ENCODE measurements around the gene MAF. TPM values are rescaled to one million over a fixed set of nuclear protein-coding genes. Genes with fewer than 3 reads are reported as not detected.

Gene MAF
- total RNA-seq, 1 experiment from 2014 or later = 0.06 TPM

DNA sequence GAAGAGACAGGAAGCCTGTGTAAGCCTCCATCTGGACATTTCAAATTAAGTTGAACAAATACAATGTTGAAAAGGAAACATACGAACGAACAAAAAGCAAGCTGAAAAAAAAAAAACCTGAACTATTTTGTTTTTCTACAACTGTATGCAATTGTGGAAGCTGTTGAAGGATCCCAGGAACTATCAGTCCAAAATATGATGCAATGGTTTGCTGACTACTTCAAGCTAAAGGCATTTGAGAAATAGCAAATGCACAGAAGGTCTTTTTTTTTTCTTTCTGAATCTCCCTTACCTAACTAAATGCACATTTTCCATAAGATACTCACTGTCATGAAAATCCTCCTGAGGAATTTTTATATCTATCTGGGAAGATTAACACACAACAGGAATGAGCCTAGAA, 40.2 kb downstream of the MAF start:
- DNase-seq (ENCODE audit: low spot score) = no peak
- no peak for TF ChIP-seq EZH2 (IDR thresholded peaks at IDR 0.05; ENCODE audit: borderline replicate concordance, low read depth, low read length, poor library complexity, severe bottlenecking)
- no peak for TF ChIP-seq CTCF (conservative IDR thresholded peaks at IDR 0.05; ENCODE audit: low read depth, low read length)
- H3K4me1 ChIP-seq (ENCODE audit: insufficient read depth, low read length, poor library complexity, severe bottlenecking) = no peaks in the 10 kb centered on the region
- H3K9me3 ChIP-seq (ENCODE audit: low read depth, low read length, poor library complexity, severe bottlenecking) = no peaks in the 10 kb centered on the region
- no peak overlapping the region for H3K4me3 ChIP-seq (ENCODE audit: low read depth, low read length, poor library complexity, severe bottlenecking)
- CTCF ChIA-PET = no interaction called here
- intact Hi-C loops (cut with micrococcal nuclease; ENCODE audit: unreplicated experiment) = no loop called here
- POLR2A ChIA-PET (ENCODE audit: low non-redundant PET) = no interaction called here
- no peaks in the 10 kb centered on the region for H3K27me3 ChIP-seq (replicated peaks; ENCODE audit: insufficient read depth, low read depth, low read length, poor library complexity)
- no peaks in the 10 kb centered on the region for H3K36me3 ChIP-seq (ENCODE audit: insufficient read depth, low read length, poor library complexity, severe bottlenecking)
- H3K27ac ChIP-seq (ENCODE audit: low read depth, low read length, poor library complexity, severe bottlenecking) = no peak overlapping the region
- no TSS peak for BruUV-seq (replicated peaks)

DNA sequence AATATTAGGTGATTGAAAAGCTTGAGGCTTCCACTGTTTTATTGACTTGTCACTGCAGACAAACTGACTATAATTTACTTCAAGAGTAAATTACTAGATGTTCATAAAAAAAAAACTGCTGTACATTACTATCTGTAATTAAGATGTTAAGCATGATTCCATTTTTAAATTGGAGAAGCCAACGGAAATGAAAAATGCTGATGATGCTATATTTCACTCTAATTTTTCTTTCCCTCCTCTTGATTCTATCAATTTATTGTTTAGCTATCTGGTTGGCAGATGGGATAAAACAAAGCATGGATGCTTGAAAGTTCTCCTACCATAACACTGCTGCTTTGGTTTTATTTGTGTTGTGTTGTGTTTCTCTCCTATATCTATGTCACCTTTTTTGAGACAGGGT, 41.0 kb downstream of the MAF start:
- H3K4me1 ChIP-seq (ENCODE audit: insufficient read depth, low read length, poor library complexity, severe bottlenecking) = no peaks in the 10 kb centered on the region
- BruUV-seq (replicated peaks) = no TSS peak
- POLR2A ChIA-PET (ENCODE audit: low non-redundant PET) = no interaction called here
- no peaks in the 10 kb centered on the region for H3K36me3 ChIP-seq (ENCODE audit: insufficient read depth, low read length, poor library complexity, severe bottlenecking)
- H3K9me3 ChIP-seq (ENCODE audit: low read depth, low read length, poor library complexity, severe bottlenecking) = no peaks in the 10 kb centered on the region
- CTCF ChIA-PET = no interaction called here
- H3K27ac ChIP-seq (ENCODE audit: low read depth, low read length, poor library complexity, severe bottlenecking) = no peak overlapping the region
- no peak for TF ChIP-seq EZH2 (IDR thresholded peaks at IDR 0.05; ENCODE audit: borderline replicate concordance, low read depth, low read length, poor library complexity, severe bottlenecking)
- no peak for TF ChIP-seq CTCF (conservative IDR thresholded peaks at IDR 0.05; ENCODE audit: low read depth, low read length)
- DNase-seq (ENCODE audit: low spot score) = no peak
- H3K27me3 ChIP-seq (replicated peaks; ENCODE audit: insufficient read depth, low read depth, low read length, poor library complexity) = no peaks in the 10 kb centered on the region
- intact Hi-C loops (cut with micrococcal nuclease; ENCODE audit: unreplicated experiment) = no loop called here
- H3K4me3 ChIP-seq (ENCODE audit: low read depth, low read length, poor library complexity, severe bottlenecking) = no peak overlapping the region

GRCh38 chr16:79557421-79557820, 43.1 kb downstream of the MAF start:
- DNase-seq (ENCODE audit: low spot score) = no peak
- Histone ChIP-seq H3K27me3 (replicated peaks; ENCODE audit: insufficient read depth, low read depth, low read length, poor library complexity) (no peaks in the 10 kb centered on the region), H3K4me3 (ENCODE audit: low read depth, low read length, poor library complexity, severe bottlenecking) (no peak overlapping the region), H3K36me3 (ENCODE audit: insufficient read depth, low read length, poor library complexity, severe bottlenecking) (no peaks in the 10 kb centered on the region), H3K4me1 (ENCODE audit: insufficient read depth, low read length, poor library complexity, severe bottlenecking) (no peaks in the 10 kb centered on the region), H3K9me3 (ENCODE audit: low read depth, low read length, poor library complexity, severe bottlenecking) (peaks cover 4% of the 10 kb centered on the region), H3K27ac (ENCODE audit: low read depth, low read length, poor library complexity, severe bottlenecking) (no peak overlapping the region)
- CTCF ChIA-PET = no interaction called here
- intact Hi-C loops (cut with micrococcal nuclease; ENCODE audit: unreplicated experiment) = no loop called here
- no TSS peak for BruUV-seq (replicated peaks)
- POLR2A ChIA-PET (ENCODE audit: low non-redundant PET) = no interaction called here
- no peak for TF ChIP-seq EZH2 (IDR thresholded peaks at IDR 0.05; ENCODE audit: borderline replicate concordance, low read depth, low read length, poor library complexity, severe bottlenecking)
- no peak for TF ChIP-seq CTCF (conservative IDR thresholded peaks at IDR 0.05; ENCODE audit: low read depth, low read length)

All from A673 (cell line).